HG03354 (cell line): ENCODE results near the gene GNB5.
A peak's percentile ranks its signal among the peaks of the same experiment; 100 is the strongest.
"Not testable (repeated sequence)": the region's sequence is repeated elsewhere in the genome, so short reads cannot be mapped to it uniquely, and the experiment has no call there.

Source experiments
- ATAC-seq: cut with Tn5 transposase; IDR thresholded peaks from one replicate; pipeline ENCODE4 v1.9.1; 2021; ENCODE audit warnings: mild to moderate bottlenecking; ENCODE audit not compliant: unreplicated experiment, poor library complexity, severe bottlenecking

The GNB5 gene

GRCh38 chr15:52191207-52191606 is at the start of gene GNB5:
Gene GNB5 (minus strand): TSS chr15:52191392. CDS start chr15:52184676, 6,716 bp downstream.
- ATAC-seq: no peak

- ATAC-seq: no peak
These were observed 49.0 kb upstream of the GNB5 start for GRCh38 chr15:52240166-52240565.

- not testable (repeated sequence) for ATAC-seq
These were observed 47.9 kb upstream of the GNB5 start for GRCh38 chr15:52238989-52239525.

GRCh38 chr15:52238149-52238548 is 47.0 kb upstream of the GNB5 start:
- no peak for ATAC-seq

GRCh38 chr15:52236013-52236412 is 44.8 kb upstream of the GNB5 start:
- no peak for ATAC-seq

- peak; percentile 31 for ATAC-seq
These were observed 43.7 kb upstream of the GNB5 start for GRCh38 chr15:52234596-52235541.

- ATAC-seq: peak; percentile 41
These were observed 42.2 kb upstream of the GNB5 start for GRCh38 chr15:52233405-52233804.

GRCh38 chr15:52232327-52232726 is 41.1 kb upstream of the GNB5 start:
- peak; percentile 67 for ATAC-seq

GRCh38 chr15:52230073-52230472 is 38.9 kb upstream of the GNB5 start:
- no peak for ATAC-seq

GRCh38 chr15:52228921-52229320 is 37.7 kb upstream of the GNB5 start:
- ATAC-seq: peak; percentile 37

- ATAC-seq: peak; percentile 86
These were observed 36.3 kb upstream of the GNB5 start for GRCh38 chr15:52227456-52227855.

GRCh38 chr15:52225230-52225629 is 34.0 kb upstream of the GNB5 start:
- no peak for ATAC-seq

- ATAC-seq: no peak
These were observed 33.0 kb upstream of the GNB5 start for GRCh38 chr15:52224211-52224610.

- peak; percentile 81 for ATAC-seq
These were observed 30.5 kb upstream of the GNB5 start for GRCh38 chr15:52221730-52222129.

- peak; percentile 26 for ATAC-seq
These were observed 29.9 kb upstream of the GNB5 start for GRCh38 chr15:52220937-52221660.

GRCh38 chr15:52220251-52220650 is 29.1 kb upstream of the GNB5 start:
- no peak for ATAC-seq

GRCh38 chr15:52218816-52219215 is 27.6 kb upstream of the GNB5 start:
- ATAC-seq: no peak

GRCh38 chr15:52218371-52218770 is 27.2 kb upstream of the GNB5 start:
- no peak for ATAC-seq

- no peak for ATAC-seq
These were observed 26.0 kb upstream of the GNB5 start for GRCh38 chr15:52217186-52217585.

- no peak for ATAC-seq
These were observed 23.4 kb upstream of the GNB5 start for GRCh38 chr15:52214553-52214952.

- ATAC-seq: no peak
These were observed 22.0 kb upstream of the GNB5 start for GRCh38 chr15:52213206-52213605.
